Measurements from ENCODE around the gene ADAR.

ADAR gene

DNA sequence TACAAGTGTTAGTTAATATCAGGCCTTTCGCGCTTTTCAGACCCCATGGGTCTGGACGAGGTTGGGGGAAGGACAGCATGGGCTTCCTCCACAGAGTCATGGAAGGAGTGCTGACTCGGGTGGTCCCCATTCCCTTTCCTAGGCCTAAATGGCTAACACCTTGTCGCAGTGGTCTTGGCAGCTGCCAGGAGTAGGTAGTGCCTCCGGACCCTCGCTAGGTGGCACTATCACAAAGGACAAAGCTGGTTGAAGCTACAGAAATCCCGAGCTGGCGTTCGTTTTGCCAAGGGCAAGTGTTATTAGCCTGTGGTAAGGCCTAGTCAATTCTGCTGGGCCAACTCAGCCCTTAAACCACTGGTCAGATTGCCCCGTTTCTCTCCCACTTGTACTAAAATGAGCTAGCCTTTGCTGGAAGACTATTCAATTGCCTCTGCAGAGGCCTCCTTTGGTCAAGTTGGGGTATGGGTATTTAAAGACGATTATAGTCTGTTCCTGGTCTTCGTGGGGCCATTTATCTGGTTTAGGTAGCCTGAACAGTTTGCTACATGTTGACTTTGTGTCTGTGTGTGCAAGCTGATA is 48.4 kb downstream of the ADAR start:
- H3K4me3 Mint-ChIP-seq: peak overlapping the region; percentile 94
- H3K27ac Mint-ChIP-seq: peak overlapping the region; percentile 95

DNA sequence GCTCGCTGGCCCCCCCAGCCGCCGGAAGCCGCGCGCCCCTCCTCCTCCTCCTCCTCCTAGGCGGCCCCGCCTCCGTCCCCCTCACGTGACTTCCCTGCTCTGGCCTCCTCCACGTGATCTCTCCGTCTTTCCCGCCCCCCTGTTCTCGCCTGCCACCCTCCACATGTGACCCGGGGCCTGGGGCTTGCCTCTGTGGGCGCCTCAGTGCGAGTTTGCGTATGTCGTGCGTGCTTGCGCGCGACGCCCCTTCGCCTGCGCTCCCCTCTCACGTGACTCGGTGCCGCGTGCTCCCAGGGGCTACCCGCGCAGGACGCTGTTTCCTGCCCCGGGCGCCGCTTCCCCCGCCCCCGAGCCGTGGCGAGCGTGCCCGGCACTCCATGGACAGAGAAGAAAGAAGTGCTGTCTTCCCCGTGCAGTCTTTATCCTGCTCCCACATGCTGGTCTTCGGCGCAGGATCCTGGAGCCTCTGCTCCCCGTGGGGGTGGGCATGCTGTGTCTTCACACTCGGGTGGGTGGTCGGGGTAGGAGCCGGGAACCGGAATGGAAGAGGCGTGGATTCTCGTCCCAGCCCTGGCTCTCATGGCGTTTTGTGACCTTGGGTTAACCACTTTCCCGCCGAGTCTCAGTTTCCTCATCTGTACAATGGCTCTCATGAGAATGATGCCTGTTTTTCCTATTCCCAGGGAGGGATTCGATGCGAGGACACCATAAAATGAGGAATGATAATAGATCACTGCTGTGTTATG is 49.1 kb downstream of the ADAR start:
- Mint-ChIP-seq H3K9me3 (ENCODE audit: low read depth) (no peaks in the 10 kb centered on the region), H3K4me1 (ENCODE audit: low read depth) (peaks cover 31% of the 10 kb centered on the region), H3K27me3 (no peaks in the 10 kb centered on the region), H3K27ac (peak overlapping the region; percentile 95), H3K36me3 (no peaks in the 10 kb centered on the region), H3K4me3 (peak overlapping the region; percentile 94)

More for the DNA sequence above, 48.4 kb downstream of the ADAR start:
- H3K36me3 Mint-ChIP-seq: no peaks in the 10 kb centered on the region
- no peaks in the 10 kb centered on the region for H3K27me3 Mint-ChIP-seq
- no peaks in the 10 kb centered on the region for H3K9me3 Mint-ChIP-seq (ENCODE audit: low read depth)
- H3K4me1 Mint-ChIP-seq (ENCODE audit: low read depth): peaks cover 29% of the 10 kb centered on the region

DNA sequence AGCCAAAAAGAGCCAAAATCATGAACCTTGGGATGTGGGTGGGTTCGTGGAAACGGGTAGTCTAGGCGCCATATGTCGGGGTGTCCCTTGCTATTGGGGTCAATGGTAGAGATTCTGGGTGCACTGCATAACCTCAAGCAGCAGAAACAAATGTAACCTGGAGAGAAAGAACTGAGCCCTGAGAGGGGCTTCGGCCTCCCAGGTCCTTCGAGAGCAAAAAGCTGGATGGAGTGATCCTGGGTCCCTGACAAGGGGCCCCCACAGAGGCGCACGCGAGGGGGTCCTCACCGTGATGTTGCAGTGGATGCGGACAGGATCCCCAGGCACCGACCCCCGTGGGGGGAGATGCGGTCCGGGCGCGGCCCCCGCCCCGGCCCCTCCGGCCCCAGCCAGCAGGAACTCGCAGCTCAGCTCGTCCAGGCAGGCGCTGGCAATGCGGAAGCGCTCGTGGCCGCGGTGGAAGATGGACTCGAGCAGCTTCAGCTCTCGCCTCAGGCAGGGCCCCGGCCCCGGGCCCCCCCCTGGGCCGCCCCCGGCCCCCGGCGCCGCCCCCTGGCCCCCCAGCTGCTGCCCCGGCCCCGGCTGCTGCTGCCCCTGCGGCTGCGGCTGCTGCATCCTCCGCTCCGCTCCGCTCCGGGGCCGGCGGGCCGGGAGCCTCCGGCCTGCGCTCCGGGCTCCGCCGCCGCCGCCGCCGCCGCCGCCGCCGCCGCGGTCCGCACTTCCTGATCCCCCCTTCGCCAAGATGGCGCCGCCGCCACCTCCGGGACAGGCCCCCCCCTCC is 49.9 kb downstream of the ADAR start, which contains the start of gene UBE2Q1:
Gene UBE2Q1, minus strand, starts transcription at position 724 of the 781 bp plus-strand sequence. Its CDS starts 109 bp downstream, at position 615.
- H3K9me3 Mint-ChIP-seq (ENCODE audit: low read depth): no peaks in the 10 kb centered on the region
- peaks cover 32% of the 10 kb centered on the region for H3K4me1 Mint-ChIP-seq (ENCODE audit: low read depth)
- peak within 1 kb of the TSS; percentile 95 for H3K4me3 Mint-ChIP-seq
- H3K27ac Mint-ChIP-seq: peak within 1 kb of the TSS; percentile 95
- H3K27me3 Mint-ChIP-seq: no peaks in the 10 kb centered on the region
- no peaks in the 10 kb centered on the region for H3K36me3 Mint-ChIP-seq

DNA sequence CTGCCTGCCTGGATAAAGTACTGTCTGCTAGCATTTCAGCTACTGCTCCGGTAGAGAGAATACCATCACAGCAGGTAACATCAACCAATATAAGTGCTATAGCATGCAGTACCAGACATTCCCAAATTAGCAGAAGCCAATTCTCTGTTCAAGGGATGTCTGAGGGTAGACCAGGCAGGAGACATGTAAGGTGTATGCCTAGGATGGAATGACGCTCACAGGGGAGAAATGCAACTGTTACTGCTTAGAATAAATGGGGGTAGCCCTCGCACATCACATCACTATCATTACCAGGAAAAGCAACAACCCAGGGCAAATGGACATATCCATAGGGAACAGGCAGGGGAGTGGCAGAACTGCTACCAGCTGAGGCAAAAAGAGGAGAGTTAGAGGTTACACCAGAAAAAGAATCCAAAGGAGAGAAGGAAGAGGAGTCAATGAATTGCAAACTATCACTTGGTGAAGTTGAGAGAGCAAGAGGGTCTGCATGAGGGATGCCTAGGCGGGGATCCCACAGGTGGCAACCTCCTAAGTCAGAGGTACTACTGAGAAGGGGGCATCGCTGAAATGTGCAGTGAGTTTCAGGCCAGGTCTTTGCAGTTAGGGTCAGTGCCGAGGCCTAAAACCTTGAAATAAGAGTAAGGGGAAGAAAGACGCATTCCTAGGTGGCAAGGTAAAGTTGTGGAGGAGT is 50.6 kb downstream of the ADAR start:
- H3K4me1 Mint-ChIP-seq (ENCODE audit: low read depth): peaks cover 35% of the 10 kb centered on the region
- no peaks in the 10 kb centered on the region for H3K36me3 Mint-ChIP-seq
- no peaks in the 10 kb centered on the region for H3K27me3 Mint-ChIP-seq
- H3K4me3 Mint-ChIP-seq: peak overlapping the region; percentile 95
- peak overlapping the region; percentile 94 for H3K27ac Mint-ChIP-seq
- no peaks in the 10 kb centered on the region for H3K9me3 Mint-ChIP-seq (ENCODE audit: low read depth)

DNA sequence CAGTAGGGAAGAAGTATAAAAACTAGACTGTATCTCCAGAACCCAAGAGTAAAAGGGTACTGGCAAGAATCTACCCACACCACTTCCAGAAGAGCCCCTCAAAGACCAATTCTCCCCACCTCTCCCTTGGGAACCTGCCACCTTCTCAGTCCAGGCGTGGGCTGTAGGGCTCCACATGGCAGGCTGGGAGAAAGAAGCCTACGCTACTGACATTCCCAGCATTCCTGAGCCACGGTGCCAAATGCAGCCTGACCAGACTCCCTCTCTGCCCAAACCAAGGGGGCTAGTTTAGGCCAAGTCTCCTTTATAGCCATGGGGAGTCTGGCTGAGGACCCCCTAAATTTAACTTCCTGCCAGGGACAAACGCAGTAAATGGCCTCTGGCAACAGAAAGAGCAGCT is 51.6 kb downstream of the ADAR start:
- Mint-ChIP-seq H3K27ac (peak overlapping the region; percentile 94), H3K4me3 (peak overlapping the region; percentile 95), H3K4me1 (ENCODE audit: low read depth) (peaks cover 35% of the 10 kb centered on the region), H3K36me3 (no peaks in the 10 kb centered on the region), H3K9me3 (ENCODE audit: low read depth) (no peaks in the 10 kb centered on the region), H3K27me3 (no peaks in the 10 kb centered on the region)

DNA sequence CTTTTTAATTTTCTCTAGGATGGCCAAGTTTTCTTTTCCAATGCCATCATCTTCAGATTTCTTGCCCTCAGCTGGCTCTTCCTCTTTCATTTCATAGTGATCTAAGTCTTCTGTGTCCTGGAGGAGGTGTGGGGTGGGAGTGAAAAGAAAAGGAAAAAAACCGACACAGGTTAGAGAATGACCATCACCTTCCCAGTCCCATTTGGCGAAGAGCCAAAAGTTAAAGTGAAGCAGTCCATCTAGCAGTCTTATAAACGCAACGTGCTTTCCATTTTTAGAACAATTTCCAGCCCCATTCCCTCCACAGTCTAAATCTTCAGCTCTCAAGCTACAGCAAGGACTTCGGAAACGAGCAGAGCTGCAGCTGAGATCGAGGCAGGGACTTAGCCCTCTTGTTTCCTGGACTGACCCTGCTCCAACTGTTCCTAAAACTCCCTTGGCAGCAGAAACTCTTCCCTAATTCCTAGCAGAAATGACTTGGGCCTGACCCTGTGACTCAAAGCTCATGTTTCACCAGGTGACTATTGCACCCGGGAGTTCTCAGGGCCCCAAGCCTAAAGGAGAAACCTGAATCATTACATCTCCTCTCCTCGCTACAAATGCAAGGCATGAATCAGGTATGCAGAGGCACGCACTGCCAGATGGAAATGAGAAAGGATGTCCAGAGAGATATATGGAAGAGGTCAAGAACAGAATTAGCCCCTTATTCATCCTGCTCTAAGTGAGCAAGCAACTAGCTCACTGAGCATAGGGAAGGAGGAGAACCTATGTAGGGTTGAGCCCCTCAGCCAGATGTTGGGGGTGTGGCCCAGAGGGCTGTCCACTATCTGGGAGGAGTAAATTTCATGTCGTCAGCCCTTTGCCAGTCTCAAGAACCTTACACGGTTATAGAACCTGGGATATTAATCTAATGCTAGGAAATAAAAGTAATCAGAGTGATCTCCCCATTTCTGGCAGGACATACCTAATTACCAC is 54.6 kb downstream of the ADAR start:
- H3K9me3 Mint-ChIP-seq (ENCODE audit: low read depth): no peaks in the 10 kb centered on the region
- H3K36me3 Mint-ChIP-seq: peaks cover 2% of the 10 kb centered on the region
- H3K27me3 Mint-ChIP-seq: no peaks in the 10 kb centered on the region
- H3K27ac Mint-ChIP-seq: peak overlapping the region; percentile 34
- peaks cover 46% of the 10 kb centered on the region for H3K4me1 Mint-ChIP-seq (ENCODE audit: low read depth)
- no peak overlapping the region for H3K4me3 Mint-ChIP-seq

DNA sequence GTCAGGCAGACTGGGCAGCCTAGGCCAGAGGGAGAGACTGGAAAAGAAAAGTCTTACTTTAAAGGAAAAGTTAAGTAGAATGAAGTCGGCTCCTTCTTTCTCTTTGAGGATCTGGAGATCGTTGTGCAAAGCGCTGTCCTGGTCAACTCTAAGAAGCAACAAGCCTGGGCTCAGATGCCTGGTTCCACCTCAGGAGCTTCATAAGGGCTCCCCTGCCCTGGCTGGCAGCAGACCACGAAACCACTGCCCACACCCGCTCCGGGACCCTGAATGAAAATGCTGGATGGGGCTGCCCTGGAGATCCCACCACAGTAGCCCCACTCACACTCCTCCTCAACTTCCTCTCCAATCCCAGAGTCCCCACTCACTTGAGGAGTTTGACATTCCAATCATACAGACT is 56.0 kb downstream of the ADAR start:
- no peaks in the 10 kb centered on the region for H3K27me3 Mint-ChIP-seq
- H3K4me3 Mint-ChIP-seq: no peak overlapping the region
- peak overlapping the region; percentile 16 for H3K27ac Mint-ChIP-seq
- H3K4me1 Mint-ChIP-seq (ENCODE audit: low read depth): peaks cover 39% of the 10 kb centered on the region
- H3K9me3 Mint-ChIP-seq (ENCODE audit: low read depth): no peaks in the 10 kb centered on the region
- peaks cover 2% of the 10 kb centered on the region for H3K36me3 Mint-ChIP-seq

DNA sequence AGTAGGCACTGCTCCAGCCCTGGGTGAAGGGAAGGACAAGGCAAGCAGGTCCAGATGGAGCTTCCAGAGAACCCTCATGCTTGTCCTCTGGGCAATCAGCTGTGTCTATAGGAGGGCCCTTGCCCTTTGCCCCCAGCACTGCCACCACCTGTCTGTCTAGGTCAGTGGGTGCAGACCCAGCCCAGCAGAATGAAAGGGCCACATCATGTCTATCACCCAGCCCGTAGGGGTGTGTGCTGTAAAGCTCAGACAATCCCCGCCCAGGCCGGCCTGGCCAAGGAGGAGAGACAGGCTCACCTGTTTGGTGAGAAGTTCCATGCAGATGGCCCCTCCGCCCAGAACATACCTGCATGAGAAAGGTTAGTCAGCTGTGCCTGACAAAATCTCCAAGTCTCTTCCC is 56.5 kb downstream of the ADAR start:
- Mint-ChIP-seq H3K27me3 (no peaks in the 10 kb centered on the region), H3K27ac (no peak overlapping the region), H3K4me1 (ENCODE audit: low read depth) (peaks cover 34% of the 10 kb centered on the region), H3K9me3 (ENCODE audit: low read depth) (no peaks in the 10 kb centered on the region), H3K36me3 (peaks cover 2% of the 10 kb centered on the region), H3K4me3 (no peak overlapping the region)

DNA sequence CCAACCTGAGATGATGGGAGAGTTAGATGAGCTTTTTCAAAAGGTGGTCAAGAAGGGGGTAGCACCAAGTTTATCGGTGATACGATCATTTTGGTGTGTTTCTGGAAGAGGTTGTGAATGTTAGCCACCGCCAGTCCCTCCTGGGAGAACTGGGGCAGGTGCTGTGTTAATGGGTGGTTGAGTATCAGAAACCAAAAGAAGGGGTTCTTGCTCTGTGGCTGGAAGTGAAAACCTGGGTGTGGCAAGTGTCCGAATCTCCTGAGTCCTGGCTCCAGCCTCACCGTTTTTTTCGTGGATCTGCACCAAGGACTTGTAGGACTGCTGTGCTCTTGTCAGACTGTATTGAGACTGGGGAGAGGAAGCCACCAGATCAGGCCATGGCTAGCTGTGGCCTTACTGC is 57.3 kb downstream of the ADAR start:
- H3K9me3 Mint-ChIP-seq (ENCODE audit: low read depth): no peaks in the 10 kb centered on the region
- H3K36me3 Mint-ChIP-seq: peaks cover 2% of the 10 kb centered on the region
- H3K27ac Mint-ChIP-seq: peak overlapping the region; percentile 22
- H3K27me3 Mint-ChIP-seq: no peaks in the 10 kb centered on the region
- peaks cover 27% of the 10 kb centered on the region for H3K4me1 Mint-ChIP-seq (ENCODE audit: low read depth)
- no peak overlapping the region for H3K4me3 Mint-ChIP-seq

DNA sequence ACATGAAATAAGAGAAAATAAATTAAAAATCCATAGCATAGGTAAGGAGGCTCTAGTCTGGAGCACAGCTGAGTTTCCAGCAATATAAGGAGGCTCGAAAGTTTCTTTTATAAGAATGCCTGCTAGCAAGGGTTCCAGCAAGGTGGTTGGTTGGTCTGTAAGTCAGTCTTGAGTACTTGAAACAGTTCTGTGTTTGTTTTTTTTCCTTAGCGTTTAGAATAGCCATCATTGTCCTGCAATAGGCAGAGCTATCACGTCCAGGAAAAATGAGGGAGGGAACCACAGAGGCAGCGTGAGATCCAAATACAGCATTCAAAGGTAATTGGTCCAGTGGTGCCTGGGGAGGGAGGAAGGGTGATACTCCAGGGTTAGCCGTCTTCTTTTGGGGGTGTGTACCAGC is 57.9 kb downstream of the ADAR start:
- Mint-ChIP-seq H3K36me3 (peaks cover 2% of the 10 kb centered on the region), H3K27me3 (no peaks in the 10 kb centered on the region), H3K4me1 (ENCODE audit: low read depth) (peaks cover 26% of the 10 kb centered on the region), H3K27ac (peak overlapping the region; percentile 22), H3K9me3 (ENCODE audit: low read depth) (no peaks in the 10 kb centered on the region), H3K4me3 (no peak overlapping the region)

DNA sequence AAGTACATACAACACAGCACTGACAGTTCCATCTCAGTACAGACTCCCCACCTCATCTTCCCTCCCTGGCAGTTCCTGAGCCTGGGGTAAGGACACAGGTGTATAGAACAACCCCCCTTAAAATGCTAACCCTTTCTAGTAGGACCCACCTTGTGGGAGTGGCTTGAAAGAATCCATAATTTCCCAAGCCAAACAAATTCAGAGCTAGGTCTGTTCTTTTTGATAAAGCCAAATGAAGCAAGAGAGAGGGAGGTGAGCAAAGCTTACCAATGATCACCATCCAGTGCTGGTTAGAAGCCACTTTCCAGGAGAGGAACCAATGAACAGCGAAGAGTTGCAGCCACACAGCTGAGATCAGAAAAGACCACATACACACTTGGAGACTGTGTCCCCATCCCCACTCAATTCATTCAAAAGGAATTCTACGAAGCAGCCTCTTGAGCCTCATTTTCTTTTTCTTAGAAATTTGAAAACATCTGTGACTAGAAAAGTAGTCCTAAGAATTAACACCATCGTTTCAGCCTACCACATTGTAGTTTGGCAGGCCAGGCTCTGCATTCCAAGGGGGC is 58.7 kb downstream of the ADAR start:
- no peaks in the 10 kb centered on the region for H3K27me3 Mint-ChIP-seq
- no peaks in the 10 kb centered on the region for H3K9me3 Mint-ChIP-seq (ENCODE audit: low read depth)
- H3K27ac Mint-ChIP-seq: peak overlapping the region; percentile 54
- peaks cover 21% of the 10 kb centered on the region for H3K4me1 Mint-ChIP-seq (ENCODE audit: low read depth)
- H3K4me3 Mint-ChIP-seq: no peak overlapping the region
- H3K36me3 Mint-ChIP-seq: peaks cover 2% of the 10 kb centered on the region

DNA sequence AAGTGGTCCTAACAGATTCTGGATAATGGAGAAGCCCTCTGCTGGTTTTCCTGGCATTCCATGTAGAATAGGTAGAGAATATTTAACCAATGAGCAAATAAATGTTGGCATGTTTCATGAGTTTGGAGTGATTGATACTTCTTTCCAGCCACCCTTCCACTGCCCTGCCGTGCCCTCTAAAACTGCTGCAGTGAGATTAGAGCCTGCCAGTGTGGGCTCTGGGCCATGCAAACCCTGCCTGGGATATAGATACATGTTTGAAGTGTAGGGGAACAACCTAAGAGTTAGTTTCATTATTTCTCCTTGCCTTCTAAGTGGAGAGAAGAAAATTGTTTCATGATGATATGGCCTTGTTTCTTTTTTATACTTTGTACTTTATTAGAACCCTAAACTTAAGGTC is 60.0 kb downstream of the ADAR start:
- Mint-ChIP-seq H3K4me3 (no peak overlapping the region), H3K27ac (peak overlapping the region; percentile 24), H3K27me3 (no peaks in the 10 kb centered on the region), H3K36me3 (peaks cover 2% of the 10 kb centered on the region), H3K9me3 (ENCODE audit: low read depth) (no peaks in the 10 kb centered on the region), H3K4me1 (ENCODE audit: low read depth) (peaks cover 18% of the 10 kb centered on the region)

DNA sequence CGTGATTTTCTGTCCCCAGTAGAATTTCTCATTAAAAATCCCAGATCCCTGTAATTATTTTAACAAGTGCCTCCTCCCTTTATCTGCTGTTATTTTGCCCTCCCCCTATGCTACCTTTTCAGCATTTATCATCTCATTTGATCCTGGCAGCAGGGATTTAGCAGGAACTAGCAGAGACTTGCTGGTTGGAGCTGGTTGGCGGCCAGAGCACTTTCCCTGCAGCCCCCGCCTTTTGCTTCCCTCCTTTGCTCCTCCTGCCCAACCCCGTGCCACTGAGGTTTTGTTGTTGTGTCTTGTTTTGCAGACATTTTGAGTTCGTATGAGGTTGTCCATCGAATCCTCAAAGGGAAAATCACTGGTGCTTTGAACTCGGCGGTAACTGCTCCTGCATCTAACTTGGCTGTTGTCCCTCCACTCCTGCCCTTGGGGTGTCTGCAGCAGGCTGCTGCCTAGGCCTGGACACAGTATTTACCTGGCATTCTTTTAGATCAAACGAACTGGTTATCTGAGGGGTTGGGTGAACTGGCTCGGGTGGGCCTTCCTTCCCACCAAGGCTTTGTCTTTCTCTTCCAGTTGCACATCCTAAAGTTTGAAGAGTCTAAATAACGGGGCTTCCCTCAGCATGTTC is 60.8 kb downstream of the ADAR start:
- Mint-ChIP-seq H3K27me3 (no peaks in the 10 kb centered on the region), H3K4me1 (ENCODE audit: low read depth) (peaks cover 16% of the 10 kb centered on the region), H3K27ac (no peak overlapping the region), H3K4me3 (no peak overlapping the region), H3K9me3 (ENCODE audit: low read depth) (no peaks in the 10 kb centered on the region), H3K36me3 (peaks cover 2% of the 10 kb centered on the region)

Data from activated naive CD8-positive, alpha-beta T cell (primary cell).